Thymus (tissue), 11 donors: ENCODE results near the gene FOXN3. TPM values are rescaled to one million over a fixed set of nuclear protein-coding genes. Genes with fewer than 3 reads are reported as not detected.

ENCODE experiments used
- DNase-seq, 9 donors: peaks; one replicate each; pipeline ENCODE4 v3.0.0-alpha.2; 2013; ENCODE audit warnings: low spot score in 9 of 9, low read depth in 6 of 9, missing footprints in 1 of 9
- H3K27ac ChIP-seq, 2 donors: one replicate each; pipeline ENCODE4 v1.5.1; 2013; ENCODE audit warnings: control low read depth in 1 of 2, low read depth in 1 of 2, low read length in 1 of 2, mild to moderate bottlenecking in 1 of 2, moderate library complexity in 1 of 2
- H3K27me3 ChIP-seq, 2 donors: one replicate each; pipeline ENCODE4 v1.5.1; 2013; ENCODE audit warnings: low read length in 1 of 2; ENCODE audit not compliant: control insufficient read depth in 2 of 2, insufficient read depth in 1 of 2
- H3K36me3 ChIP-seq, 2 donors: one replicate each; pipeline ENCODE4 v1.5.1; 2013; ENCODE audit warnings: low read length in 1 of 2, mild to moderate bottlenecking in 1 of 2, moderate library complexity in 1 of 2; ENCODE audit not compliant: control insufficient read depth in 2 of 2, insufficient read depth in 2 of 2
- H3K4me1 ChIP-seq, 2 donors: one replicate each; pipeline ENCODE4 v1.5.1; 2013; ENCODE audit warnings: low read length in 2 of 2; ENCODE audit not compliant: control insufficient read depth in 2 of 2, insufficient read depth in 2 of 2
- H3K4me3 ChIP-seq, 2 donors: one replicate each; pipeline ENCODE4 v1.5.1; 2013; ENCODE audit warnings: low read length in 2 of 2, control low read depth in 1 of 2, mild to moderate bottlenecking in 1 of 2
- H3K9me3 ChIP-seq, 2 donors: one replicate each; pipeline ENCODE4 v1.5.1; 2013; ENCODE audit warnings: low read length in 1 of 2, mild to moderate bottlenecking in 1 of 2; ENCODE audit not compliant: control insufficient read depth in 2 of 2, insufficient read depth in 1 of 2
- WGBS: extraction: QIAGEN DNeasy Blood & Tissue Kit; methylation state at CpG from one replicate; pipeline ENCODE4 v1.1.7; 2013; 5-methylcytosine and 5-hydroxymethylcytosine counted together
- polyA plus RNA-seq: library from polyadenylated mRNA; stranded (reverse); fragments of 200-250 nt; gene quantifications from one replicate; pipeline ENCODE4 v1.2.3, GENCODE V29; 2013
- total RNA-seq: library from RNA; stranded (reverse); fragments of 120-200 nt; gene quantifications from one replicate; pipeline ENCODE4 v1.2.4, GENCODE V29; 2013
- donor health status: healthy.

FOXN3 gene
- total and polyA plus RNA-seq, 2 donors: 21.9 to 32.5 TPM

- no peak overlapping the region for H3K27ac ChIP-seq
- no peaks in the 10 kb centered on the region for H3K27me3 ChIP-seq
- DNase-seq: no peak
- 98% methylated on average over 4 of the region's 4 CpGs for WGBS
- no peaks in the 10 kb centered on the region for H3K36me3 ChIP-seq
- no peaks in the 10 kb centered on the region for H3K4me1 ChIP-seq
- peaks cover 0 to 10% of the 10 kb centered on the region in 2 donors for H3K9me3 ChIP-seq
- no peak overlapping the region for H3K4me3 ChIP-seq
Observed at GRCh38 chr14:89108608-89109007, 308.4 kb downstream of the FOXN3 start.

DNA sequence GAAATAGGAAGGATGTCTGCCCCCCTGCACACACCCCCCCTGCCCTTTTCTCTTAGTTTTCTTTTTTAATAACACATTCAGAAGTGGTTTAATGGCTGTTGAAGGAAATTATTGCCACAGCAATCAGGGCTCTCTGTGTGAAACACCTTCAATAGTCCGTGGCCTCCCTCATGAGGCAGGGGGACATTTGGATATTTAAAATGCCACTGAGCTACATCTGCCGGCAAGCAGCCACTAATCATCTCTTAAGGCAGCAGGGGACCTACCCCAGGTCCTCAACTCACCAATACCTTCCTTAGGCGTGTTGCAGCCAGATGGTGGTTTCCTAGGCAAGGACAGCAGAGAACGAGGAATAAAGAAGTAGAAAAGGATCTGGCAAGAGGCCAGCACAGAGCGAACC is 309.4 kb downstream of the FOXN3 start:
- H3K9me3 ChIP-seq: peaks cover 0 to 10% of the 10 kb centered on the region in 2 donors
- H3K4me3 ChIP-seq: no peak overlapping the region
- H3K4me1 ChIP-seq: no peaks in the 10 kb centered on the region
- H3K27ac ChIP-seq: no peak overlapping the region
- H3K36me3 ChIP-seq: no peaks in the 10 kb centered on the region
- no peaks in the 10 kb centered on the region for H3K27me3 ChIP-seq
- WGBS: 74% methylated on average over 5 of the region's 5 CpGs
- no peak for DNase-seq
